ENCODE results near the gene C1QTNF2.

C1QTNF2 gene, protein sequence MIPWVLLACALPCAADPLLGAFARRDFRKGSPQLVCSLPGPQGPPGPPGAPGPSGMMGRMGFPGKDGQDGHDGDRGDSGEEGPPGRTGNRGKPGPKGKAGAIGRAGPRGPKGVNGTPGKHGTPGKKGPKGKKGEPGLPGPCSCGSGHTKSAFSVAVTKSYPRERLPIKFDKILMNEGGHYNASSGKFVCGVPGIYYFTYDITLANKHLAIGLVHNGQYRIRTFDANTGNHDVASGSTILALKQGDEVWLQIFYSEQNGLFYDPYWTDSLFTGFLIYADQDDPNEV

DNA sequence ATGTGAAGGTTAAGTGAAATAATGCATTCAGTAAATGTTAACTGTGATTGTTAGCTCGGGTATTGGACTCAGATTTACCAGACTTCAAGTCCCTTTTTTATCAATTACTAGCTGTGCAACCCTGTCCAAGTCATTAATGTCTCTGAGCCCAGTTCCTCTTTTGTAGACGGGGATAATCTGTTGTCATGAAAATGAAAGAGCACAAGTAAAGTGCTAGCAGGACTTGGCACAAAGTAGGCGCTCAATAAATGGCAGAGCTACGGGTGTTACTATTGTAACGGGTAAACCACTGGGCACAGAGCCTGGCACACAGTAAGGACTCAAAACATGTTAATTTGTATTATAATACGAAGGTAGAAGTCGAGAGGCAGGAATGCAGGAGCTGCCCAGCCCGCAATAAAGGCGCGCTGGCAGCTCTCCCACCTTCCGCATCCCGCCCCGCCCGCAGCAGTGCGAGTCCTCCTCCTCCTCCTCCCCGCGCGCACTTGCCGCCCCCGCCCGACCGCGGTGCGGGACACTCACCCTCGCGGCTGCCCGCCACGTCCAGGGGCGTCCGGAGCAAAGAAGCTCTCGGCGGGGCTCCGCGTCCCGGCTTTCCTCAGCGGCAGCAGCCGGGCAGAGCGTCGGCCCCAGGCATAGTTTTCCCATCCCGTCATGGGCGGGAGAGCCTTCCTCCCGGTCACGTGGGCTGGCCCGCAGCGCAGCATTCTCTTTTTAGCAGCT lies at the start of gene C1QTNF2:
C1QTNF2 (minus strand) TSS at position 637 of the 723 bp plus-strand sequence. CDS start 15,615 bp downstream, outside the sequence.
- DNase-seq (ENCODE audit: low spot score) = peak; percentile 93

DNA sequence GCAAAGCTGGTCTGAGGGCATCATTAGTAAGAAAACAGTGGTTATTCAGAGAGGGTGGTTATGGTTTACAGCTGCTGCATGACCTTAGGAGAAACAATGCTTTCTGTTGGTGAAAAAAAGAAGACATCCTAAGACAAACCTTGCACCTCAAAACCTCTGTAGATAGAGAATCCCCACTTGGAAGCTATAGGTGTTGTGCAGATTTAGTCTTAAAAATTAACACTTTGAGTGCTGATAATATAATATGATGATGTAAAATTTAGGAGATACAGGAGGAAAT lies 49.8 kb upstream of the C1QTNF2 start:
- no peak for DNase-seq (ENCODE audit: low spot score)

DNA sequence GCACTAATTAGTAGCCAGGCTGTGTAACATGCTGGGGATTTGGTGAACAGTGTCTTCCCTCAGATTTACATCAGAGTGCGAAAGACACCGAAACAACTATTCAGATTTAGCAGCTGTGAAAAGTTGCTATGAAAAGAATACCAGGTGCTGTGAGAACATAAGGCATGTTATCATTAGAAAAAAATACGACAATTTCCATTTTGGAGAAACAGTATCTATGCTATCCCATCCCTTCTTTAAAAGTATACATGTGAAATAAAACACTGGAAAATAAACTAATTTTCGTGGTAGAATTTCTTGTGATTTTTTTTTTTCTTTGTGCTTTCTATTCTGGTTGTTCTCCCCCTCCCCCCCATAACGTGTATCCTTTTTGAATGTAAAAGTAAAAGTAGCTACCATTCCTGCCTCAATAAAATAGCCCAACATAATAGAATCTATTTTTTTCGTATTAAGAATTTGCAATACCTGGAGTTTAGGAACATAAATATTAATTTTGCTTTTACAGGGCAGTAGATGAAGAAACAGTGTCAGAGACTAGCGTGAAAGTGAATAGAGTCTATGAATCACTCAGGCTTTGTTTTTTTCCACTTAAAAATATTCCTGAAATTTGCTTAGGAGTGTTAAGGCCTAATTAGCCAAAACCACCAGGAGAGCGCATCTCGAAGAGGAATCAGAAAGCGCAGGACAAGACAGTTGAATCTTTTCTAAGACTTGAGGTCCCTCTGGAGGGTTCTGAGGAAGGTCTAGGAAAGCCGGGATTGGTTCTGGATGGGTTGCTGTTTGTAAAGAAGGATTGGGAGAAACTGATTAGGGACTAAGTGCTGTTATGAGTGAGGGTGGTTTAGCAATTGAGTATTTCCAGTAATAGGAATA lies 49.3 kb upstream of the C1QTNF2 start:
- no peak for DNase-seq (ENCODE audit: low spot score)

DNA sequence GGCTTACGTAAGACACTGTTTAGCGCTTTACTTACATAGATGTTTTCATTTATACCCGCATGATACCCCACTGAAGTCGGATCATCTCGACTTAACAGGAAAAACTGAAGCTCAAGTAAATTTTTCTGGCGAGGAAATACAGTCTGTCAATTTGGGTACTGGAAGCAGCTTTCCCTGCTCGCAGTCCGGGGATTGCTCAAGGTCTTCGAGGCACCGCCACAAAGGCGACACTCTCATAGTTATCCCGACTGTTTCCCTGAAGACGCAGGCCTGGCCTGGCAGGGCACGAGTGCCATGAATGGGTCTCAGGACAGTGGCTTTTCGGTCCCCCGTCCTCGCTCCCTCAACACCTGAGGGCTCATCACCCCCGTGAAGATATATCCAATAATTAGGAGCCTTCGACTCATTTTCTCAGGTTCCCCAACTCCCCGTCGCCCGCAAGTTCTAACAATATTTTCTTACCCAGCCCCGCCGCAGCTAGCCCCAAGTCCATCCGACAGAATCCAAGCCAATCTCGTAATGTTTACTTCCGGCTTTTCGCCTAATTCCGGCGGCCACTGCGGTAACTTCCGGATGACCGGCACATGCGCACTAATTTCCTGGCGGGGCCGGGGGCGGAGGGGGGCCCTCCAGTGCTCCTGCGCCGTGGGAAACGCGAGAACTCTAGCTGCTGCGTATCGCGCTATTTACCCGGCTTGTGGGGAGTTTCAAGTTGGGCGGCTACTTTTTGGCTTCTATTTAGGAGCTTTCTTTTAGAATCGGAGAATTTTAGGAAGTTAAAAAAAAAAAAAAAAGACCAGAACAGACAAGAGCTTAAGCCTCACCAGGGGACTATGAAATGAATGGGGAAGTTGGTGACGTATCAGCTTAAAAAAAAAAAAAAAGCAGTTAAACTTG lies 48.4 kb upstream of the C1QTNF2 start, which contains the start of gene SLU7:
SLU7 (minus strand) TSS at position 521 of the 897 bp plus-strand sequence. CDS start 3,787 bp downstream, outside the sequence.
- peak; percentile 95 for DNase-seq (ENCODE audit: low spot score)

DNA sequence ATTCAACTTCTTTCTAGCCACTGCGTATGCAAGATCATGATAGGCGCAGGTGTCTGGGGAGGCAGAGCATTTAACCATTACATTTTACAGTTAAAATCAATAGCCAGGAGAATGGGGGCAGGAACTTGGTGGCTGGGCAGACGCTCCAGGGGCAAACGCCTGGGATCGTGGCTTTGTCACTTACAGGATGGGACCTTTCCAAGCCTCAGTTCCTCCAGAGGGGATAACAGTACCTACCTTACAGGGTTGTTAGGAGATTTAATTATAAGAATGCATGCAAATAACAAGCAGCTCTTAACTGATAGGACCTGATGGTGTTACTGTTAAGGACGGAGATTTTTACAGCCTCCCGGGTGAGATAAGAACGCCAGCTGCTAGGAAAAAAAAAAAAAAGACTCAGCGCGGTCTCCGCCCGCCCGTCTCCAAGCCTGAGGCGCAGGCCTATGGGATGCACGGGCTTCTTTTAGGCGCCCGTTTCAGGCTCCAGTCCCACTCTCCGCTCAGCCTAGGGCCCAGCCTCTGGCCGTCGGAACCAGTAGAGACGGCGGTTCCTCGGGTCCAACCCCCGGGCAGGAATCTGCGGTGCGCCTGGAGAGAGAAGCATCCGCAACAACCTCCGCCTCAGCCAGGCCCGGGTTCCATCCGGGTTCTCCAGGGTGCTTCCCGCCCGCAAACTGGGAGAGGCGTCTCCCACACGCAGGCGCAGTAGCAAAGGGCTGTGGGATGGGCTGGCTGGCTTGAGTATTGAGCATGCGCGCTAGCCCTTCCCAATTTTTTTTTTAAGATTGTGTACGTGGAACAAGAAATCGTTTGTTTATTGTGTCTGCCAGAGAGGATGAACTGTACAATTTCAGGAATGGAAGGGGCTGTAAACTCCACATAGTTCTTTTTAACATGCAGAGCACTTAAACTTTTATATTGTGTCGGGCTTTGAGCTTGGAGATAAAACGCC lies 29.3 kb upstream of the C1QTNF2 start, which contains the start of gene FAM200C:
FAM200C (minus strand) TSS at position 653 of the 952 bp plus-strand sequence. CDS start 4,564 bp downstream, outside the sequence.
- DNase-seq (ENCODE audit: low spot score) = peak; percentile 99

DNA sequence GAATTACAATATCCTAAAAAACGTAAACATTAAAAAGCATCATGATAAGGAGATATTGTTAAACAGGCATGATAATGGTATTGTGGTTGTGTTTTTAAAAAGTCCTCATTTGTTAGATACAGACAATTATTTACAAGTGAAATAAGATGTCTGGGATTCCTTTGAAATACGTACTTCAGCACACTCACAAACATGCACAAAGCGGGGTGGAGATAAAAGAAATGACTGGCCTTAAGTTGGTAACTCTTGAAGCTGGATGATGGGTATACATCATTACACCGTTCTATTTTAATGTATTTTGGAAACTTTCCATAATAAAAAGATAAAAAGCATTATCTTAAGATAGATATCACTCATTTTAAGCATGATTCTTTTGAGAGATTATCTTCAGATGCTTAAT lies 28.4 kb upstream of the C1QTNF2 start:
- no peak for DNase-seq (ENCODE audit: low spot score)

DNA sequence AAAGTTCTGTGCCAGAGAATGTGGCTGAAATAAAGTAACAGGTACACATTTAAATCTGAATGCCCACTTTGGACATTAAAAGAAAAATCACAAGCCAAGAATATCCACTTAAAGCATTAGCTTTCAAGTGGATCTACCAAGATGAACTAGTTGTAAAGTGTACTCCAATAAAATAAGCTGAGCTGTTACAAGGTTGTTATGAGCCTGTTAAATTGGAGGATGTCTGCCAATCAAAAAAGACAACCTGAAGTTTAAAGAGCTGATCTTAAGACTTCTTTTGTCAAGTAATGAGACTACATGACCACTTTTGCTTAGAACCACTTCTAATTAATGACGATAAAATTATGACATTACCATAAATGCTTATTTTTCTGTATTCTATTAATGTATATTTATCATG lies 27.1 kb upstream of the C1QTNF2 start:
- DNase-seq (ENCODE audit: low spot score) = no peak

DNA sequence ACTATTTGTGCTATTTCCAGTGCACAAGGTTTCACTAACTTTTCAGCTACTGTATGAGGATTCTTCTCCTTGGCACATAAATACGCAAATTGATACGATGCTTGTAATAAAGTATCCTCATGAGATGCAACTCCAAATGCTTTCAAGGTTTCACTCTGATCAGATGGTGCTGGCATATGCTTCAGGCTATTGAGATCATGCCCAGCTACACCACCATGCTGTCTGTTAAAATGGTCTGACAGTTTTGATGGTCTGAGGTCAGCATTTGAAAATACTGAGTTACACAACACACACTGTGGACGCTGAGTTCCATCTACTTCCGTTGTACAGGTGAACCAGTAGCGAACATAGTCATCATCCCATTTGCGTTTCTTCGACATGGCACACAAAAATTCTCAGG lies 24.7 kb upstream of the C1QTNF2 start:
- no peak for DNase-seq (ENCODE audit: low spot score)

DNA sequence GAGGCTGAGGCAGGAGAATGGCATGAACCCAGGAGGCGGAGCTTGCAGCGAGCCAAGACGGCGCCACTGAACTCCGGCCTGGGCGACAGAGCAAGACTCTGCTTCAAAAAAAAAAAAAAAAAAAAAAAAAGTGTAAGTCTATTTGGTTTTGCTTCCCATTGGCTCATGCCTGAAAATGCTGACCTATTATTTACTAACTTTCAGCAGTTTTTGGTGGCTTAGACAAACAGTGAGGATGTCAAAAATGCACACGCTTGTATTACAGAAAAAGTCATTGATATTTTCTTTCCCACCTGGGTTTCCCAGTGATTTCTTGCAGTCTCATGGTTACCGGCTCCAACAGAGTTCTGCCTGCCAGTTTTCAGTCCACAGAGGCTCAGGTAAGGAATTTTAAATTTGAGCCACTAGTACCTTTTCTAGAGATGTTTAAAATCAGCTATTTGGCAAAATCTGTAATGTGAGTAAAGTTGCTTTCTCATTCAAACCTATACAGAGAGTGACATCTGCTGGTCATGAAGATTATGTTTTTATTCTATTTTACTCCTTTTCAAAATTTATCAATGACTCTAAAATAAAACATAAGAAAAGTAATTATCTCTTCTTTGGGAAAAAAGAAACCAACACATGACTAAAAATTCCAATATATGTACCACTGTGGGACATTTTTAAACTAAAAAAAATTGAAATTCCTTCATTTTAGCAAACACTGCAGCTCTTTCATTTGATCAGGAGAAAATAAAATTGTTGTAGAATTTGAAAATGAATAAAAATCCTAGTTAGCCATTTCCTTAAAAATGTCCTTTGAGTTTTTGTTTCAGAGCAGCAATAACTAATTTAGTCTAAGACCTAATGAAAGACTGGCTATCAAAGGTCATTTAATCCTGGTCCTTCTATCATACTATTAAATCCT lies 20.6 kb upstream of the C1QTNF2 start:
- DNase-seq (ENCODE audit: low spot score) = peak; percentile 48

DNA sequence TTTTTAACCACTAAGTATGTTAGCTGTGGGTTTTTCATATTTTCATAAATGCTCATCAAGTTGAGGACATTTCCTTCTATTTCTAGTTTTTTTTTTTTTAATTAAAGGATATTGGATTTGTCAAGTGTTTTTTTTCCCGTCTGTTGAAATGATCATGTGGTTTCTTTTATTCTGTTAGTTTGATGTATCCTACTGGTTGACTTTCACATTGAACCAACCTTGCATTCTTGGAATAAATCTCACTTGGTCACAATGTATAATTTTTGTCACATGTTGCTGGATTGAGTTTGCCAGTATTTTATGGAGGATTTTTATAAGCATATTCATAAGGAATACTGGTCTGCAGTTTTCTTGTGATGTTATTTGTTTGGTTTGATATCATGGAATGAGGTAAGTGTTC lies 17.0 kb upstream of the C1QTNF2 start:
- no peak for DNase-seq (ENCODE audit: low spot score)

DNA sequence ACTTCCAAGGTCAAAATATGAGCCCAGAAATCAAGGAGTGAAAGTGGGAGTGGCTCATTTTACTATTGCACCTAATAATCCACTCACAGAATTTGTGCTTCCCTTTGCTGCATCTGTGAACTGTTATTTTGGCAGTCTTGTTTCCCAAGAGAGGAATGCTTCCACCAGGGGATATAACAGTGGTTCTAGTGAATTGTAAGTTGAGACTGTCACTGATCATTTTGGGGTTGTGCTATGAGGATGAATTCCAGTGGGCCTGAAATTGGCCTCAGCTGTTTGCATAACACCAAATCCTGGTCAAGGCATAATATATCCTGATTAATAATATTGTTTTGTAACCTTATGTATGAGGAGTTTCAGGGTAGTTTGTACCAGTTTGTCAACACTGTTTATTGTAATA lies 15.1 kb upstream of the C1QTNF2 start:
- no peak for DNase-seq (ENCODE audit: low spot score)

DNA sequence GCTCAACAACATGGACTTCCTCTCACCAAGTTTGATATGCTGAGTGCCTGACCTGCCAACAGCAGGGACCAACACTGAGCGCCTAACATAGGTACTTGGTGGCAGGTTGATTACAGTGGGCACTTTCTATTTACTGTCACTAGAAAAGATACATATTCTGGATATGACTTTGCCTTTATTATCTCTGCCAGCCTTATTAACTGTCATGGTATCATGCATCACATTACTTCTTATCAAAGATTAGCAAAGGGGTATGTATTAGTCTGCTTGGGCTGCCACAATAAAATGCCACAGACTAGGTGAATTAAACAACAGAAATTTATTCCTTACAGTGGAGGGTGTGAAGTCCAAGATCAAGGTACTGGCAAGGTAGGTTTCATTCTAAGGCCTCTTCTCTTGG lies 14.3 kb upstream of the C1QTNF2 start:
- no peak for DNase-seq (ENCODE audit: low spot score)

DNA sequence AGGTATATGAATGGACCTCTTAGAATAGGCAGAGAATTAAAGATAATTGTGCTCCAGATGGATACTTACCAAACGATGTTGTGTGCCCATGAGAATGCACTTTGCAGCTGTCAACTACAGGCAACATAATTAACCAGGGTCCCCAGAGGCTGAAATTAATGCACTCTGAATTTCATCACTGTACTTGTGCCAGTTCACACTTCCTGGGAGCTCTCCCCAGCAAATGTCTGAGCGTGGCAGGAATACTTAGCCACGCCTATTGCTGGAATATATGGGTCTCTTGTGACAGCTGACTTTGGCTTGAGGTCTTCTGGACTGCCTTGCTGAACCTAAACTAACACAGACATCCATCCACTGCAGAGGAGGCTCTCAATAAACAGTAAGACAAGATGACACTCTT lies 11.9 kb upstream of the C1QTNF2 start:
- DNase-seq (ENCODE audit: low spot score) = no peak

DNA sequence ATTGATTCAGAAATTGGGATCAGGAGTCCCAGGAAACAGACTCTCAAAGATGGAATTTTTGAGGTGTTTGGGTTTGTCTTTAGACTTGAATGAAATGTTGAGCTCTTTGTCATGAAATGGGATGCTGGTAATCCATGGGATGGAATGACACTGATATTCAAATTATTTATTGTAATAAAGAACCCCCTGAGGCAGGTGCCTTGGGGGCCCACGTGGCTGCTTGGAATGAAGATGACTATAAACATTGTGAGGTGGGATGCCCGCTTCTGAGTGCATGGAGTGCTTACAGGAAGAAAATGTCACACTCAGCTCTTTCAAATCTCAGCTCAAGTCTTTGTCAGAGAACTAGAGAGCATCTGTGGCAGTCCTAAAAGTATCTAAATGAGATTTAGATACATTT lies 9.6 kb upstream of the C1QTNF2 start:
- DNase-seq (ENCODE audit: low spot score) = no peak

DNA sequence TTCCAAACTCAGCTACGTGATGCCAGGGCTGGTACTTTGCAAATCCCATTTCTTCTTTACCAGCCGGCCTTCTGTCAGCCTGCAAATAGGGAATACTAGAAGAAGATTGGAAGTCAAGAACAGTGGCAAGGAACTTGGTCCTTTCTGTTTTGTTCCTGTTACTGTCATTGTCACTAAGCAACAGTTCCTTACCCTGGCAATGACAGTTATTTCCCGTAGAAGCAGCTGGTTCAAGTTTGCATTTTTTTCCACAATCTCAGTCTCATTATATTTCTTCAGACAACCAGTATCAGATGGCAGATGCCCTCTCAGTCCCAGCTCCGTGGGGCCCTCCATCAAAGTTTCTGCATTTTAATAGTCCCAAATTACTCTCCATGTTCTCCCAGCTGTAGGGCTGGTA lies 9.1 kb upstream of the C1QTNF2 start:
- DNase-seq (ENCODE audit: low spot score) = no peak

DNA sequence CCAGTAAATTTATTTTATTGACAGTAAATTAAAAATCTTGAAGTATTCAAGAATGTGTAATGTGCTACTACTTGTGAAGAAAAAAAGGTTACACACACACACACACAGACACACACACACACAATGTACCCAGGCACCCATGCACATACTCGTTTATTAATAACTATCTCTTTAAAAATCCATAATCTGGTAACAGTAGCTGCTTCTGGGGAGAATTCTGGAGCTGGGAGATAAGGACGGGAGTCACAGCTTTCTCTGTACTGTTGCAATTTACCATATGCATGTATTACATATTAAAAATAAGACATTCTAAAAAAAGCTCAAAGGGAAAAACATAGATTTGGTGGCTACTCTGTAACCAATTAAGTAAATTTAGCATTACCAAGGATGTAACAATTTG lies 7.9 kb upstream of the C1QTNF2 start:
- no peak for DNase-seq (ENCODE audit: low spot score)

DNA sequence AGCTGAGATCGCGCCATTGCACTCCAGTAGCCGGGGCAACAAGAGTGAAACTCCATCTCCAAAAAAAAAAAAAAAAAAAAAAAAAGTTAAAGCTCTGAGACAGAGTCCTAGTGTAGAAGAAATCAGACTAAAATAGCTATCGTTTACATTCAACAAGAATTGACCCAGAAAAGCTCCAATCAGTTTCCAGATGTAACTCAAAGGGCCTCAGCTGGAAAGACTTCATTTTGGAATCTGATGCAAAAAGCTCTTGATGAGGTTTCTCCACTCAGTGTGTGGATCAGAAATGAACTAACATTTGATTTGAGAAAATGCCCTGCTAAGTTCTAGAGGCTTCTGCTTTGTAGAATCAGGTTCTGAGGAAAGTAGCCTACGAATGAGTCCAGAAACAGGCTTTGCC lies 7.2 kb upstream of the C1QTNF2 start:
- no peak for DNase-seq (ENCODE audit: low spot score)

DNA sequence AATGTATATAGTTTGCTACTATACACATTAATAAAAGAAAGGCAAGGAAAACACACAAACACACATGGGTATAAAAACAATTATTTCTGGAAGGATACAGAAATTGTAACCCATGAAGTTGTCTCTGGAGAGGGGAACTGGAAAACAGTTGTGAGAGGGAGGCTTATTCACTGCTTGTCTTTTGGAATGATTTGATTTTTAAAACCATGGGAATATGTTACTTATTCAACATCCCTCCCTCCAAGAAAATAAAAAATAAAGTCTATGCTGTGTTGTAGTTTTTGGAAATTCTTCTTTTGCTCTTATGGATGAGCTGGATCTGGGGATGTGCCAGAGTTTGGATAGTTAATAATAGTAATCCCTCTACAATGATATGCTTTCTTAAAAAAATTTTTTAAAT lies 6.0 kb upstream of the C1QTNF2 start:
- DNase-seq (ENCODE audit: low spot score) = no peak

DNA sequence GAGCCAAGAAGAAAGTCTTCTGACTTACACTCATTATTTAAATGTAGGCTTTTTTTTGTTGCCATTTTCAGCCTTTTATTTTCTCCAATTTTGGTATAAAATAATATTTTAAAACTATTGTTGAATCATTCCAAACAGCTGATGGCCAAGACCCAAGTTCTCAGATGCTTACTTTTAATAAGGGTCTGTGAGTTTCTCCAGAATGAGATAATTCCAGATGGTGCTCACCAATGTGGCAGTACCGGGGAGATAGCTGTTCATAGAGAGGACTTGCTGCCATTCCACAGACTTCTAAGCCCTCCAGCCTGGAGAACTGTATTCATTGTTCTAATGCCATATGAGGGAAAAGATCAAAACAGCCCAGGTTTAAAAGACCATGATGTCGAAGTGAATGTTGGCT lies 5.3 kb upstream of the C1QTNF2 start:
- DNase-seq (ENCODE audit: low spot score) = no peak

All from GM03348 (cell line).